MCF 10A (cell line): ENCODE data around the gene GSK3A. TPM values are rescaled to one million over a fixed set of nuclear protein-coding genes. Genes with fewer than 3 reads are reported as not detected.
"Not testable (repeated sequence)": the region's sequence is repeated elsewhere in the genome, so short reads cannot be mapped to it uniquely, and the experiment has no call there.

Source experiments
- BruUV-seq: library from RNA; stranded (reverse); fragments of 400-500 nt; replicated peaks from 2 replicates; lab custom pipeline; 2021; lab: Mats Ljungman, UMichigan
- CTCF ChIA-PET: fragments of 300-600 bp; sonication (Branson Sonifier 250); formaldehyde crosslinking; extraction: SDS; loops from one replicate; lab custom pipeline; 2021; ENCODE audit warnings: antibody characterized with exemption, inconsistent platforms; lab: Yijun Ruan, JAX
- POLR2A ChIA-PET: fragments of 300-600, 350-650 bp; sonication (Branson Sonifier 250); formaldehyde crosslinking; extraction: SDS; loops from one replicate; lab custom pipeline; 2020; ENCODE audit warnings: antibody characterized with exemption, inconsistent platforms; lab: Yijun Ruan, JAX
- DNase-seq: peaks from one replicate; pipeline ENCODE4 v3.0.0-alpha.2; 2018; ENCODE audit not compliant: unreplicated experiment
- H3K27ac Mint-ChIP-seq: one replicate; pipeline ENCODE4 v1.8.0; 2022; ENCODE audit warnings: mild to moderate bottlenecking, low read depth, mixed read lengths; ENCODE audit not compliant: unreplicated experiment
- H3K27me3 Mint-ChIP-seq: one replicate; pipeline ENCODE4 v1.8.0; 2022; ENCODE audit warnings: mixed read lengths; ENCODE audit not compliant: insufficient read depth, unreplicated experiment
- H3K36me3 Mint-ChIP-seq: one replicate; pipeline ENCODE4 v1.8.0; 2022; ENCODE audit warnings: mild to moderate bottlenecking, moderate library complexity, mixed read lengths; ENCODE audit not compliant: insufficient read depth, unreplicated experiment
- H3K4me1 Mint-ChIP-seq: one replicate; pipeline ENCODE4 v1.8.0; 2022; ENCODE audit warnings: mixed read lengths; ENCODE audit not compliant: insufficient read depth, unreplicated experiment
- H3K4me3 Mint-ChIP-seq: one replicate; pipeline ENCODE4 v1.8.0; 2022; ENCODE audit warnings: mild to moderate bottlenecking, moderate library complexity, mixed read lengths; ENCODE audit not compliant: unreplicated experiment
- H3K9me3 Mint-ChIP-seq: one replicate; pipeline ENCODE4 v1.8.0; 2022; ENCODE audit warnings: mixed read lengths; ENCODE audit not compliant: unreplicated experiment
- intact Hi-C: fragments of 100-400 bp; cut with micrococcal nuclease; formaldehyde crosslinking; loops from 2 replicates; pipeline ENCODE4 v1.14.1; 2022
- total RNA-seq: library from RNA; stranded (reverse); gene quantifications from 2 replicates; pipeline ENCODE4 v1.2.3, GENCODE V29; 2022
- TF ChIP-seq, protein P1 (sequence below): fragments of 200-600 bp; IDR thresholded peaks from one replicate; pipeline ENCODE4 v1.8.0; 2022; ENCODE audit warnings: antibody characterized with exemption, mild to moderate bottlenecking; ENCODE audit not compliant: unreplicated experiment

Gene GSK3A
- total RNA-seq, 1 experiment from 2014 or later: 53.5 TPM

DNA sequence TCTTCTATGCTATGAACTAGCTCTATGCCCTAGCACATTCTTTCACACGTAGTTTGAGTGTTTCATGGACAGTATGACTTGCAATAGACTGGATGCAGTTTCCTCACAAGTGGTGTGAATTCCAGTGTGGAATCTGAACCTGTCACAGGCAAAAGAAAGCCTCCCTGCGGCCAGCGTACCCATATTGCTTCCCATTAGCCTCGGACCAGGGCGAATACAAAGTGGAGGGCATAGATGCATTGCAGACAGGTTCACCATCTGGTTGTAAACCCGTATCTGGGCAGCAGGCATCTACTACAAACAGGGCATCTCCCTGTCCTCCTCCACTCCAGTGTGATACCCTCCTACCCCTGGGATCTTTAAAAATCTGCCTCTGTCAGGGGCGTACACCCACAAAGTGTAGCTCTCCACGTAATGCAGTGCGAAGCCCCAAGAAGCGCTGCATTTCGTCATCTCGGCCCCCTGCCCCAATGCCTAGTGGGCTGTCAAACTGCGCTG is 25.3 kb upstream of the GSK3A start:
- H3K36me3 Mint-ChIP-seq: peaks cover 10% of the 10 kb centered on the region
- DNase-seq: no peak
- H3K4me1 Mint-ChIP-seq: peaks cover 23% of the 10 kb centered on the region
- ChIA-PET CTCF (interaction anchor here (1.7 kb wide), 1 partner anchor 12 kb away, joined by 5 read pairs; no protein-coding TSS in a partner anchor), POLR2A (interaction anchor here (0.6 to 2.1 kb wide), 6 partner anchors 12 to 23 kb away, joined by 3 to 10 read pairs (median 4); partner anchors contain the start of gene ERF)
- H3K27ac Mint-ChIP-seq: no peak overlapping the region
- TSS peak; percentile 16 for BruUV-seq
- H3K27me3 Mint-ChIP-seq: no peaks in the 10 kb centered on the region
- no peaks in the 10 kb centered on the region for H3K9me3 Mint-ChIP-seq
- TF ChIP-seq, protein P1, sequence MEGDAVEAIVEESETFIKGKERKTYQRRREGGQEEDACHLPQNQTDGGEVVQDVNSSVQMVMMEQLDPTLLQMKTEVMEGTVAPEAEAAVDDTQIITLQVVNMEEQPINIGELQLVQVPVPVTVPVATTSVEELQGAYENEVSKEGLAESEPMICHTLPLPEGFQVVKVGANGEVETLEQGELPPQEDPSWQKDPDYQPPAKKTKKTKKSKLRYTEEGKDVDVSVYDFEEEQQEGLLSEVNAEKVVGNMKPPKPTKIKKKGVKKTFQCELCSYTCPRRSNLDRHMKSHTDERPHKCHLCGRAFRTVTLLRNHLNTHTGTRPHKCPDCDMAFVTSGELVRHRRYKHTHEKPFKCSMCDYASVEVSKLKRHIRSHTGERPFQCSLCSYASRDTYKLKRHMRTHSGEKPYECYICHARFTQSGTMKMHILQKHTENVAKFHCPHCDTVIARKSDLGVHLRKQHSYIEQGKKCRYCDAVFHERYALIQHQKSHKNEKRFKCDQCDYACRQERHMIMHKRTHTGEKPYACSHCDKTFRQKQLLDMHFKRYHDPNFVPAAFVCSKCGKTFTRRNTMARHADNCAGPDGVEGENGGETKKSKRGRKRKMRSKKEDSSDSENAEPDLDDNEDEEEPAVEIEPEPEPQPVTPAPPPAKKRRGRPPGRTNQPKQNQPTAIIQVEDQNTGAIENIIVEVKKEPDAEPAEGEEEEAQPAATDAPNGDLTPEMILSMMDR: no peak
- no peak overlapping the region for H3K4me3 Mint-ChIP-seq
- intact Hi-C loops: loop anchor here (1.0 to 2.0 kb wide), 2 partner anchors 13 to 16 kb away; partner anchors contain the start of gene ERF

DNA sequence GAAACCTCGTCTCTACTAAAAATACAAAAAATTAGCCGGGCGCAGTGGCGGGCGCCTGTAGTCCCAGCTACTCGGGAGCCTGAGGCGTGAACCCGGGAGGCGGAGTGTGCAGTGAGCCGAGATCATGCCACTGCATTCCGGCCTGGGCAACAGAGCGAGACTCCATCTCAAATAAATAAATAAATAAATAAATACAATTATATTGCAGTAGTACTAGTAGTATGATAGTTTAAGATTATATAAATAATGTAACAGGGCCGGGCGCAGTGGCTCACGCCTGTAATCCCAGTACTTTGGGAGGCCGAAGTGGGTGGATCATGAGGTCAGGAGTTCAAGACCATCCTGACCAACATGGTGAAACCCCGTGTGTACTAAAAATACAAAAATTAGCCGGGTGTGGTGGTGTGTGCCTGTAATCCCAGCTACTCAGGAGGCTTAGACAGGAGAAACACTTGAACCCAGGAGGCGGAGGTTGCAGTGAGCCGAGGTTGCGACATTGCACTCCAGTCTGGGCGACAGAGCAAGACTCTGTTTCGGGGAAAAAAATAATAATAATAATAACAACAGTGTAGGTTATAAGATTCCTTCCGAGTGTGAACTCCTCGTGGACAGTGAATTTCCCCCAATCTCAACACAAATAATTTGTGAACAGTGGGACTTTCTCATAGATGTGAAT is 24.7 kb upstream of the GSK3A start:
- DNase-seq, H3K27me3 Mint-ChIP-seq, intact Hi-C loops, H3K27ac Mint-ChIP-seq, H3K9me3 Mint-ChIP-seq, H3K4me3 Mint-ChIP-seq, BruUV-seq: not testable (repeated sequence)
- CTCF ChIA-PET: interaction anchor here (1.7 kb wide), 1 partner anchor 13 kb away, joined by 5 read pairs; no protein-coding TSS in a partner anchor
- Mint-ChIP-seq H3K36me3 (peaks cover 10% of the 10 kb centered on the region), H3K4me1 (peaks cover 23% of the 10 kb centered on the region)
- POLR2A ChIA-PET: interaction anchor here (0.7 to 2.1 kb wide), 7 partner anchors 9 to 23 kb away, joined by 3 to 10 read pairs (median 3); partner anchors contain the start of gene ERF

DNA sequence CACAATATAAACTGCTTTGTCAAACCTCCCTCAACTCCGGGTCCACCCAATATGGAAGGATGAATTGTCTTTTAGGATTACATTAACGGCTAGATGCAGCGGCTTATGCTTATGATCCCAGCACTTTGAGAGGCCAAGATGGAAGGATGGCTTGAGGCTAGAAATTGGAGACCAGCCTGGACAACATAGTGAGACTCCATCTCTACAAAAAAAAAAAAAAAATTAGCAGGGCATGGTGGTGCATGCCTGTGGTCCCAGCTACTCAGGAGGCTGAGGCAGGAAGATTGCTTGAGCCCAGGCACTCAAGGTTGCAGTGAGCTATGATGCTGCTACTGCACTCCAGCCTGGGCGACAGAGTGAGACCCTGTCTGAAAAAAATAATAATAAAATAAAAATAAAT is 23.7 kb upstream of the GSK3A start:
- not testable (repeated sequence) for H3K9me3 Mint-ChIP-seq

DNA sequence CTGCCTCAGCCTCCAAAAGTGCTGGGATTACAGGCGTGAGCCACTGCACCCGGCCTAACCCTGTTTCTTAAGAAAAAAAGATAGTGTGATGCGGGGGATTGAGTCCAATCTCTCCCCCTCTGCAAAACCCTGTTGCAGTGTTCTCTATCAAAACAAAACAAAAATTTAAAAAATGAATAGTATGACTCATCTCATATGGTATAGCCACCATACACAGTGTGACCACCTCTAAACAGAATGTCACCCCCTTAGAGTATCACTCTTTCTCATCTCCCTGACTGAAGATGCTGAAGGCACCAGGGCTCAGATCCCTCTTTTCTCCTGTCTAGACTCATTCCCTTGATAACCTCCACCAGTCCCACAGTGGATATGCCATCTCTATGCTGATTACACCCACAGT is 19.4 kb upstream of the GSK3A start:
- Mint-ChIP-seq H3K27me3 (no peaks in the 10 kb centered on the region), H3K4me1 (no peaks in the 10 kb centered on the region), H3K4me3 (no peak overlapping the region), H3K9me3 (no peaks in the 10 kb centered on the region), H3K36me3 (no peaks in the 10 kb centered on the region), H3K27ac (no peak overlapping the region)
- no peak for DNase-seq
- BruUV-seq: no TSS peak
- intact Hi-C loops: no loop called here
- CTCF ChIA-PET: interaction anchor here (0.9 to 2.2 kb wide), 2 partner anchors 16 to 18 kb away, joined by 3 to 11 read pairs; no protein-coding TSS in a partner anchor
- TF ChIP-seq, protein P1: no peak
- POLR2A ChIA-PET: interaction anchor here (0.7 kb wide), 1 partner anchor 18 kb away, joined by 3 read pairs; no protein-coding TSS in a partner anchor

More for the DNA sequence above, 23.7 kb upstream of the GSK3A start:
- ChIA-PET POLR2A (interaction anchor here (1.2 to 2.1 kb wide), 2 partner anchors 10 to 22 kb away, joined by 3 to 10 read pairs; partner anchors contain the start of gene ERF), CTCF (interaction anchor here (0.5 to 1.7 kb wide), 4 partner anchors 14 to 173 kb away, joined by 3 to 5 read pairs (median 3); no protein-coding TSS in a partner anchor)
- DNase-seq, H3K27ac Mint-ChIP-seq, H3K36me3 Mint-ChIP-seq, intact Hi-C loops, H3K4me3 Mint-ChIP-seq, BruUV-seq, H3K27me3 Mint-ChIP-seq: not testable (repeated sequence)
- peaks cover 19% of the 10 kb centered on the region for H3K4me1 Mint-ChIP-seq

DNA sequence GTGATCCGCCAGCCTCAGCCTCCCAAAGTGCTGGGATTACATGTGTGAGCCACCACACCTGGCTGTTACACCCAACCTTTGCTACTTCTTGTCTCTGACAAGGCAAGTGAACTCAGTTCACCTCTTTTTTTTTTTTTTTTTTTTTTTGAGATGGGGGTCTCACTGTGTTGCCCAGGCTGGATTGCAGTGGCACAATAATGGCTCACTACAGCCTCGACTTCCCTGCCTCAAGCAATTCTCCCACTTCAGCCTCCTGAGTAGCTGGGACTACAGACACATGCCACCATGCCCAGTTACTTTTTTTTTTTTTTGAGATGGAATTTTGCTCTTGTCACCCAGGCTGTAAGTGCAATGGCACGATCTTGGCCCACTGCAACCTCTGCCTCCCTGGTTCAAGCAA is 15.4 kb upstream of the GSK3A start:
- BruUV-seq, H3K36me3 Mint-ChIP-seq, H3K9me3 Mint-ChIP-seq, H3K4me3 Mint-ChIP-seq, DNase-seq, intact Hi-C loops, H3K4me1 Mint-ChIP-seq, H3K27me3 Mint-ChIP-seq, H3K27ac Mint-ChIP-seq: not testable (repeated sequence)
- ChIA-PET CTCF (interaction anchor here (1.1 kb wide), 1 partner anchor 145 kb away, joined by 4 read pairs; no protein-coding TSS in a partner anchor), POLR2A (interaction anchor here (0.8 to 1.1 kb wide), 3 partner anchors 9 to 13 kb away, joined by 3 to 6 read pairs (median 3); no protein-coding TSS in a partner anchor)
